ENCODE results near the gene MARCO.

The MARCO gene

GRCh38 chr2:118922254-118922653 is 19.7 kb upstream of the MARCO start:
- no peak overlapping the region for H3K4me3 ChIP-seq (replicated peaks; ENCODE audit: low read depth, low read length)
- H3K27me3 ChIP-seq (replicated peaks; ENCODE audit: control insufficient read depth, insufficient read depth, low read length): no peaks in the 10 kb centered on the region; the same call in 1 of the 2 replicates
- H3K36me3 ChIP-seq (ENCODE audit: control insufficient read depth, insufficient read depth, low read length): no peaks in the 10 kb centered on the region
- no peak for DNase-seq (ENCODE audit: extremely low read depth, insufficient read length)
- TF ChIP-seq CTCF (IDR thresholded peaks at IDR 0.05; ENCODE audit: insufficient read depth, low read length, poor library complexity, severe bottlenecking): no peak

- no peak for DNase-seq (ENCODE audit: extremely low read depth, insufficient read length)
- no peaks in the 10 kb centered on the region for H3K36me3 ChIP-seq (ENCODE audit: control insufficient read depth, insufficient read depth, low read length)
- no peak for TF ChIP-seq CTCF (IDR thresholded peaks at IDR 0.05; ENCODE audit: insufficient read depth, low read length, poor library complexity, severe bottlenecking)
- H3K27me3 ChIP-seq (replicated peaks; ENCODE audit: control insufficient read depth, insufficient read depth, low read length): no peaks in the 10 kb centered on the region; the same call in 1 of the 2 replicates
- no peak overlapping the region for H3K4me3 ChIP-seq (replicated peaks; ENCODE audit: low read depth, low read length)
Measured at GRCh38 chr2:118923371-118923770, 18.6 kb upstream of the MARCO start.

GRCh38 chr2:118925476-118925875 is 16.5 kb upstream of the MARCO start:
- Histone ChIP-seq H3K4me3 (replicated peaks; ENCODE audit: low read depth, low read length) (no peak overlapping the region), H3K36me3 (ENCODE audit: control insufficient read depth, insufficient read depth, low read length) (no peaks in the 10 kb centered on the region), H3K27me3 (replicated peaks; ENCODE audit: control insufficient read depth, insufficient read depth, low read length) (no peaks in the 10 kb centered on the region; the same call in 1 of the 2 replicates)
- DNase-seq (ENCODE audit: extremely low read depth, insufficient read length): no peak
- TF ChIP-seq CTCF (IDR thresholded peaks at IDR 0.05; ENCODE audit: insufficient read depth, low read length, poor library complexity, severe bottlenecking): no peak

- Histone ChIP-seq H3K36me3 (ENCODE audit: control insufficient read depth, insufficient read depth, low read length) (no peaks in the 10 kb centered on the region), H3K4me3 (replicated peaks; ENCODE audit: low read depth, low read length) (no peak overlapping the region), H3K27me3 (replicated peaks; ENCODE audit: control insufficient read depth, insufficient read depth, low read length) (no peaks in the 10 kb centered on the region; the same call in 1 of the 2 replicates)
- no peak for DNase-seq (ENCODE audit: extremely low read depth, insufficient read length)
- no peak for TF ChIP-seq CTCF (IDR thresholded peaks at IDR 0.05; ENCODE audit: insufficient read depth, low read length, poor library complexity, severe bottlenecking)
Measured at GRCh38 chr2:118925981-118926380, 16.0 kb upstream of the MARCO start.

GRCh38 chr2:118929059-118929458 is 12.9 kb upstream of the MARCO start:
- H3K27me3 ChIP-seq (replicated peaks; ENCODE audit: control insufficient read depth, insufficient read depth, low read length): no peaks in the 10 kb centered on the region; the same call in 1 of the 2 replicates
- H3K4me3 ChIP-seq (replicated peaks; ENCODE audit: low read depth, low read length): no peak overlapping the region
- no peaks in the 10 kb centered on the region for H3K36me3 ChIP-seq (ENCODE audit: control insufficient read depth, insufficient read depth, low read length)
- no peak for TF ChIP-seq CTCF (IDR thresholded peaks at IDR 0.05; ENCODE audit: insufficient read depth, low read length, poor library complexity, severe bottlenecking)
- no peak for DNase-seq (ENCODE audit: extremely low read depth, insufficient read length)

- TF ChIP-seq CTCF (IDR thresholded peaks at IDR 0.05; ENCODE audit: insufficient read depth, low read length, poor library complexity, severe bottlenecking): no peak
- no peaks in the 10 kb centered on the region for H3K27me3 ChIP-seq (replicated peaks; ENCODE audit: control insufficient read depth, insufficient read depth, low read length)
- H3K36me3 ChIP-seq (ENCODE audit: control insufficient read depth, insufficient read depth, low read length): no peaks in the 10 kb centered on the region
- no peak overlapping the region for H3K4me3 ChIP-seq (replicated peaks; ENCODE audit: low read depth, low read length)
- no peak for DNase-seq (ENCODE audit: extremely low read depth, insufficient read length)
Measured at GRCh38 chr2:118932949-118933348, 9.0 kb upstream of the MARCO start.

Data from GM06990 (cell line).